HepG2 (cell line): Measurements from ENCODE around the gene INSYN2B. TPM values are rescaled to one million over a fixed set of nuclear protein-coding genes. Genes with fewer than 3 reads are reported as not detected.

Experiments used
- ATAC-seq: fragments of 200-7000 bp; cut with Tn5 transposase; 3 replicates; pipeline ENCODE4 v1.9.1; 2020; ENCODE audit warnings: mild to moderate bottlenecking, moderate library complexity
- BruUV-seq: library from RNA; stranded (reverse); fragments of 400-500 nt; replicated peaks from 2 replicates; lab custom pipeline; 2021; lab: Mats Ljungman, UMichigan
- CTCF ChIA-PET: fragments of 300-600 bp; formaldehyde crosslinking; extraction: SDS; loops from one replicate; lab custom pipeline; 2021; ENCODE audit warnings: low total read pairs, inconsistent platforms, low intra/inter-chr PET ratio; lab: Yijun Ruan, JAX
- POLR2A ChIA-PET: fragments of 350-600 bp; sonication (Branson Sonifier 250); formaldehyde crosslinking; loops from one replicate; lab custom pipeline; 2020; ENCODE audit warnings: antibody characterized with exemption, inconsistent platforms; lab: Yijun Ruan, JAX
- DNase-seq: peaks from one replicate; pipeline ENCODE4 v3.0.0-alpha.2; 2015; ENCODE audit warnings: low spot score
- FAIRE-seq: peaks from 3 replicates; lab custom pipeline; 2011; peaks lifted over from hg19 to GRCh38; lab: Jason Lieb, UNC
- H2AFZ ChIP-seq: one replicate; pipeline ENCODE4 v1.6.1; 2011; ENCODE audit warnings: low read length, inconsistent platforms
- H3K27ac ChIP-seq: fragments of 300-600 bp; 3 replicates; pipeline ENCODE4 v1.8.0; 2011; ENCODE audit warnings: mixed run types, mild to moderate bottlenecking, mixed read lengths, low read length, inconsistent platforms; ENCODE audit not compliant: insufficient read depth; ENCODE audit errors: extremely low read length
- H3K27me3 ChIP-seq, 2 experiments: fragments of 200-600 bp in 1 of 2; 2 replicates in 1 of 2; 3 replicates in 1 of 2; pipeline versions ENCODE4 v1.6.0 to v1.8.0; 2011; ENCODE audit warnings: low read length in 2 of 2, mild to moderate bottlenecking in 2 of 2, moderate library complexity in 2 of 2, inconsistent platforms in 1 of 2; ENCODE audit not compliant: insufficient read depth in 2 of 2, control insufficient read depth in 1 of 2
- H3K36me3 ChIP-seq, 2 experiments: fragments of 200-600 bp in 1 of 2; replicated peaks in 1 of 2; 2 replicates in 1 of 2; 3 replicates in 1 of 2; pipeline versions ENCODE4 v1.5.1 to v1.8.0; 2011; ENCODE audit warnings: low read length in 2 of 2, inconsistent platforms in 1 of 2; ENCODE audit not compliant: insufficient read depth in 2 of 2, control insufficient read depth in 1 of 2
- H3K4me1 ChIP-seq: 2 replicates; pipeline ENCODE4 v1.5.1; 2012; ENCODE audit warnings: low read length, inconsistent platforms; ENCODE audit not compliant: insufficient read depth
- H3K4me2 ChIP-seq: 2 replicates; pipeline ENCODE4 v1.6.0; 2011; ENCODE audit warnings: low read depth, low read length, inconsistent platforms
- H3K4me3 ChIP-seq, 3 experiments: fragments of 200-600 bp in 1 of 3; sonication (generic), shearing (Covaris generic) in 1 of 3; replicated peaks in 1 of 3; 2 replicates each; pipeline ENCODE4 v1.5.1; 2011 to 2016; ENCODE audit warnings: low read length in 3 of 3, inconsistent platforms in 2 of 3, low read depth in 2 of 3, mild to moderate bottlenecking in 2 of 3, control low read depth in 1 of 3, mixed read lengths in 1 of 3; ENCODE audit not compliant: insufficient read depth in 1 of 3
- H3K79me2 ChIP-seq: one replicate; pipeline ENCODE4 v1.6.1; 2011; ENCODE audit warnings: low read length, inconsistent platforms; ENCODE audit not compliant: insufficient read depth
- H3K9ac ChIP-seq: 2 replicates; pipeline ENCODE4 v1.6.0; 2011; ENCODE audit warnings: mild to moderate bottlenecking, low read depth, low read length, inconsistent platforms; ENCODE audit not compliant: insufficient read depth
- H3K9me3 ChIP-seq: 2 replicates; pipeline ENCODE4 v1.5.1; 2012; ENCODE audit warnings: mild to moderate bottlenecking, low read length
- H4K20me1 ChIP-seq: 2 replicates; pipeline ENCODE4 v1.6.0; 2011; ENCODE audit warnings: inconsistent platforms, mild to moderate bottlenecking, low read length, moderate library complexity; ENCODE audit not compliant: insufficient read depth
- FOXA1 ChIP-seq, 2 experiments: fragments of 450-650 bp in 1 of 2; sonication (generic) in 1 of 2; formaldehyde crosslinking in 1 of 2; IDR thresholded peaks; 2 replicates each; pipeline versions ENCODE4 v1.4.0 to v1.6.1; 2016 to 2020; ENCODE audit warnings: missing genetic modification reagents in 1 of 2
- HMG20A ChIP-seq: IDR thresholded peaks from 2 replicates; pipeline ENCODE4 v1.6.1; 2016; ENCODE audit warnings: borderline replicate concordance
- HNF1A ChIP-seq, 2 experiments: sonication (generic) in 1 of 2; formaldehyde crosslinking in 1 of 2; IDR thresholded peaks; 2 replicates each; pipeline versions ENCODE4 v1.4.0 to v1.6.1; 2016 to 2020; ENCODE audit warnings: borderline replicate concordance in 1 of 2, low read depth in 1 of 2, mild to moderate bottlenecking in 1 of 2, missing genetic modification reagents in 1 of 2
- IRX3 ChIP-seq: sonication (generic); formaldehyde crosslinking; IDR thresholded peaks from 2 replicates; pipeline ENCODE4 v1.8.1; 2023; ENCODE audit warnings: mild to moderate bottlenecking, low read depth, missing genetic modification reagents, borderline replicate concordance
- KDM4B ChIP-seq: sonication (generic); formaldehyde crosslinking; IDR thresholded peaks from 2 replicates; pipeline ENCODE4 v1.4.0; 2020; ENCODE audit warnings: missing genetic modification reagents
- KLF12 ChIP-seq: sonication (generic); formaldehyde crosslinking; IDR thresholded peaks from 2 replicates; pipeline ENCODE4 v1.4.0; 2020; ENCODE audit warnings: missing genetic modification reagents, borderline replicate concordance
- MED8 ChIP-seq: sonication (generic); formaldehyde crosslinking; IDR thresholded peaks from 2 replicates; pipeline ENCODE4 v1.8.1; 2023; ENCODE audit warnings: mild to moderate bottlenecking, missing genetic modification reagents; ENCODE audit not compliant: insufficient replicate concordance
- NAIF1 ChIP-seq: sonication (generic); formaldehyde crosslinking; IDR thresholded peaks from 2 replicates; pipeline ENCODE4 v1.5.0; 2020; ENCODE audit warnings: mild to moderate bottlenecking, missing genetic modification reagents, borderline replicate concordance
- SIN3B ChIP-seq: fragments of 150-350 bp; IDR thresholded peaks from 2 replicates; pipeline ENCODE4 v1.6.1; 2014; ENCODE audit warnings: low read length
- TERF1 ChIP-seq: sonication (generic); formaldehyde crosslinking; IDR thresholded peaks from 2 replicates; pipeline ENCODE4 v1.8.0; 2022; ENCODE audit warnings: mild to moderate bottlenecking, missing genetic modification reagents, moderate library complexity
- ZBTB20 ChIP-seq: sonication (generic); formaldehyde crosslinking; IDR thresholded peaks from 2 replicates; pipeline ENCODE4 v1.8.1; 2023; ENCODE audit warnings: missing genetic modification reagents, low read depth, mild to moderate bottlenecking, borderline replicate concordance
- ZC3H13 ChIP-seq: sonication (generic); formaldehyde crosslinking; IDR thresholded peaks from 2 replicates; pipeline ENCODE4 v1.8.1; 2023; ENCODE audit warnings: mild to moderate bottlenecking, missing genetic modification reagents, moderate library complexity
- ZFP36L1 ChIP-seq: sonication (generic); formaldehyde crosslinking; IDR thresholded peaks from 2 replicates; pipeline ENCODE4 v1.8.0; 2022; ENCODE audit warnings: mild to moderate bottlenecking, missing genetic modification reagents, moderate library complexity
- ZFYVE20 ChIP-seq: sonication (generic); formaldehyde crosslinking; IDR thresholded peaks from 2 replicates; pipeline ENCODE4 v1.8.0; 2023; ENCODE audit warnings: low read depth, mild to moderate bottlenecking, moderate library complexity, missing genetic modification reagents, borderline replicate concordance
- ZNF24 ChIP-seq: fragments of 450-650 bp; IDR thresholded peaks from 2 replicates; pipeline ENCODE4 v1.6.1; 2017; ENCODE audit warnings: antibody characterized with exemption, mild to moderate bottlenecking
- ZNF878 ChIP-seq: sonication (generic); formaldehyde crosslinking; IDR thresholded peaks from 2 replicates; pipeline ENCODE4 v1.8.1; 2023; ENCODE audit warnings: mild to moderate bottlenecking, missing genetic modification reagents, moderate library complexity
- WGBS: methylation state at CpG from one replicate; pipeline ENCODE4 v1.1.6; 2017; ENCODE audit warnings: low lambda C conversion rate; 5-methylcytosine and 5-hydroxymethylcytosine counted together
- in situ Hi-C: cut with HindIII; loops from 2 replicates; pipeline ENCODE4 v1.10.0; 2017; ENCODE audit warnings: low pct_unique_long_range_greater_than_20kb; ENCODE audit not compliant: extremely low pct_ligation_motif_present
- intact Hi-C: fragments of 100-400 bp; cut with micrococcal nuclease; formaldehyde crosslinking; loops from one replicate; pipeline ENCODE4 v1.10.0; 2022; ENCODE audit not compliant: unreplicated experiment
- polyA plus RNA-seq, 8 experiments: library from polyadenylated mRNA; depleted of rRNA in 3 of 8; stranded (reverse) in 7 of 8; unstranded in 1 of 8; fragments of >200 nt; fragmentation: Illumina TruSeq in 4 of 8; extraction: Trizol in 4 of 8; gene quantifications; 2 replicates each; pipeline versions ENCODE4 v1.2.1 to v1.2.3, GENCODE V29; 2011 to 2016; ENCODE audit warnings: low read depth in 4 of 8, missing spikeins in 1 of 8, mixed read lengths in 1 of 8; ENCODE audit not compliant: insufficient read depth in 1 of 8
- total RNA-seq, 5 experiments: library from RNA; depleted of rRNA; stranded (reverse); fragments of >200 nt; fragmentation: Illumina TruSeq; extraction: Trizol; gene quantifications; 2 replicates each; pipeline ENCODE4 v1.2.3, GENCODE V29; 2016; ENCODE audit warnings: low read depth in 1 of 5
- TF ChIP-seq, protein P1 (sequence below): IDR thresholded peaks from 2 replicates; pipeline ENCODE4 v1.6.1; 2016

INSYN2B gene
- total and polyA plus RNA-seq, 2 of the 13 experiments (the other 11 are each of a cell fraction or from before 2014, with no cell fraction given): not detected

DNA sequence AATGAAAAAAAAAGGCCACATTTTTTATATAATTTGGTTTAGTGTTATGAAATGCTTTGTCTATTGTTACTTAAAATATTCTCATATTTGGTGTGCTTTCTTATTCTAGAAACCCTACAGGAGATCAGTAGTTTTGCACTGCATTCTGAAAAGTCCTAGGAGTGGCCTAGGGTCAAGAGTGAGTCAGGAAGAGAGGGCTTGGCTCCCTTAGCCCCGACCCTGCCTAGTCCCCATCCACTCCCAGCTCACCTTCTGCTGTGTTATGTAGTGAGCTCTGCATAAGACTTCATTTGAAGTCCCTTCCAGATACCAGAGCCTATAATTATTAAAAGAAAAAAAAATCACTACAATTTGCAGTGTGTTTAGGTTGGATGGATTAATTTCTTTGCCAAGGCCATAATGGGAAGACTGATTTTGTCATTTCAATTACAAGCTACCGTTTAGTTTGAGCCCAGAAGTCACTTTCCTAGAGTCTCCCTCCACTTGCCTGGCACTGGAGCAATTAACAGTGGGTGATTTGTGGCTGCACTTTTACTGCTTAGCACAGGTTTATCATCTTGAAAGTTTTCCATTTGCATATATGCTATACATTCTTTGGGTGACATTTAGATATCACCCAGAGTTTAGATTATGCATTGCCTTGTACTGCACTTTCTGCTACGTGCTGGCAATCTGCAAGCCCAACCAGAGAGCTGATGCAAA lies 143.3 kb downstream of the INSYN2B start:
- H4K20me1 ChIP-seq: no peaks in the 10 kb centered on the region
- H2AFZ ChIP-seq: no peak overlapping the region
- no peaks in the 10 kb centered on the region for H3K4me1 ChIP-seq
- no TSS peak for BruUV-seq
- H3K36me3 ChIP-seq: no peaks in the 10 kb centered on the region
- H3K27ac ChIP-seq: no peak overlapping the region
- H3K27me3 ChIP-seq: no peaks in the 10 kb centered on the region; a peak in 2 of 5 replicates
- no peak overlapping the region for H3K4me3 ChIP-seq
- no peak for ATAC-seq
- FAIRE-seq: no peak
- H3K4me2 ChIP-seq: no peak overlapping the region
- DNase-seq: no peak
- WGBS: 4% methylated on average over 3 of the region's 3 CpGs
- POLR2A ChIA-PET: no interaction called here
- in situ Hi-C loops: no loop called here
- no peaks in the 10 kb centered on the region for H3K9me3 ChIP-seq
- CTCF ChIA-PET: no interaction called here
- intact Hi-C loops: no loop called here
- H3K79me2 ChIP-seq: no peaks in the 10 kb centered on the region
- H3K9ac ChIP-seq: no peak overlapping the region
- TF ChIP-seq ZC3H13 (CRISPR knock-in tag) (no peak), NAIF1 (CRISPR knock-in tag) (no peak), KLF12 (CRISPR knock-in tag) (no peak), MED8 (CRISPR knock-in tag) (no peak), KDM4B (CRISPR knock-in tag) (no peak), TERF1 (CRISPR knock-in tag) (no peak), ZFYVE20 (CRISPR knock-in tag) (no peak), ZBTB20 (CRISPR knock-in tag) (no peak), HNF1A (IDR thresholded peaks at IDR 0.05; ENCODE audit: low read depth) (no peak), HNF1A (CRISPR knock-in tag; IDR thresholded peaks at IDR 0.05; ENCODE audit: borderline replicate concordance) (no peak), IRX3 (CRISPR knock-in tag) (no peak), ZFP36L1 (CRISPR knock-in tag) (no peak), SIN3B (no peak), FOXA1 (IDR thresholded peaks at IDR 0.05) (no peak), FOXA1 (CRISPR knock-in tag; IDR thresholded peaks at IDR 0.05) (no peak), ZNF878 (no peak), ZNF24 (no peak), HMG20A (CRISPR knock-in tag) (no peak)
- TF ChIP-seq, protein P1, sequence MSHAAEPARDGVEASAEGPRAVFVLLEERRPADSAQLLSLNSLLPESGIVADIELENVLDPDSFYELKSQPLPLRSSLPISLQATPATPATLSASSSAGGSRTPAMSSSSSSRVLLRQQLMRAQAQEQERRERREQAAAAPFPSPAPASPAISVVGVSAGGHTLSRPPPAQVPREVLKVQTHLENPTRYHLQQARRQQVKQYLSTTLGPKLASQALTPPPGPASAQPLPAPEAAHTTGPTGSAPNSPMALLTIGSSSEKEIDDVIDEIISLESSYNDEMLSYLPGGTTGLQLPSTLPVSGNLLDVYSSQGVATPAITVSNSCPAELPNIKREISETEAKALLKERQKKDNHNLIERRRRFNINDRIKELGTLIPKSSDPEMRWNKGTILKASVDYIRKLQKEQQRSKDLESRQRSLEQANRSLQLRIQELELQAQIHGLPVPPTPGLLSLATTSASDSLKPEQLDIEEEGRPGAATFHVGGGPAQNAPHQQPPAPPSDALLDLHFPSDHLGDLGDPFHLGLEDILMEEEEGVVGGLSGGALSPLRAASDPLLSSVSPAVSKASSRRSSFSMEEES: no peak
